Activated T-cell treated with anti-CD3 and anti-CD28 coated beads, Interleukin-2, amount 50 U/mL, for 4 hours (primary cell): Measurements from ENCODE around the gene PEX10. TPM values are rescaled to one million over a fixed set of nuclear protein-coding genes. Genes with fewer than 3 reads are reported as not detected.
A peak's percentile ranks its signal among the peaks of the same experiment; 100 is the strongest.

ENCODE experiments used
- ATAC-seq, 2 donors: fragments of 200-7000 bp; cut with Tn5 transposase; one replicate each; pipeline ENCODE4 v1.10.0; 2021
- DNase-seq: peaks from one replicate; pipeline ENCODE4 v3.0.0-alpha.2; 2020
- H3K27me3 Mint-ChIP-seq: one replicate; pipeline ENCODE4 v1.8.0; 2021; ENCODE audit warnings: low read depth, mixed read lengths
- H3K36me3 Mint-ChIP-seq: one replicate; pipeline ENCODE4 v1.8.0; 2022; ENCODE audit warnings: mixed read lengths; ENCODE audit not compliant: insufficient read depth
- H3K4me1 Mint-ChIP-seq: one replicate; pipeline ENCODE4 v1.8.0; 2021; ENCODE audit warnings: low read depth, mixed read lengths
- H3K4me3 Mint-ChIP-seq: one replicate; pipeline ENCODE4 v1.8.0; 2021; ENCODE audit warnings: mild to moderate bottlenecking, moderate library complexity, mixed read lengths
- H3K9me3 Mint-ChIP-seq: one replicate; pipeline ENCODE4 v1.8.0; 2021; ENCODE audit warnings: mixed read lengths
- total RNA-seq, 3 donors: library from RNA; stranded (reverse); gene quantifications; one replicate each; pipeline ENCODE4 v1.2.1, GENCODE V29; 2021

PEX10 gene
- total RNA-seq, 3 donors from 2014 or later: 23.4 to 23.6 (median 23.6) TPM

DNA sequence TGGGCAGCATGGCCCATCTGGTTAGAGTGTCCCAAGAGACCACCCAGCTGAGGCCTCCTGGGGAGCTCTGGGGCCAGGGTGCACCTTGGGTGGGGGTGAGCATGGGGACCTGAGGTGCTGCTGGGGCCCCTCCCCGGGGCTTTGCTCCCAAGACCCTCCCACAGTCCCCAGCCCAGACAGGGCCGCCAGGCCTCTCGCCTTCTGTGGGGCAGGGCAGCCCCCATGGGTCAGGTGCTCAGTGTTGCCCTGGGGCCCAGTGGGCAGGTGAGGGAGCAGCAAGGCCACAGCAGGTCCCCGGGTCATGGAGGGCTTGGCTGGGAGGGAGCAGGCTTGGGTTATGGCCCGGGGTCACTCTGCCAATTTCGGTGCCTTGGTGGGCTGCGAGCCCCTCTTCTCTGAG lies 24.5 kb upstream of the PEX10 start:
- no peaks in the 10 kb centered on the region for H3K9me3 Mint-ChIP-seq
- H3K36me3 Mint-ChIP-seq: no peaks in the 10 kb centered on the region
- ATAC-seq: no peak
- H3K27me3 Mint-ChIP-seq: no peaks in the 10 kb centered on the region
- H3K4me1 Mint-ChIP-seq: no peaks in the 10 kb centered on the region
- no peak overlapping the region for H3K4me3 Mint-ChIP-seq
- DNase-seq: no peak

DNA sequence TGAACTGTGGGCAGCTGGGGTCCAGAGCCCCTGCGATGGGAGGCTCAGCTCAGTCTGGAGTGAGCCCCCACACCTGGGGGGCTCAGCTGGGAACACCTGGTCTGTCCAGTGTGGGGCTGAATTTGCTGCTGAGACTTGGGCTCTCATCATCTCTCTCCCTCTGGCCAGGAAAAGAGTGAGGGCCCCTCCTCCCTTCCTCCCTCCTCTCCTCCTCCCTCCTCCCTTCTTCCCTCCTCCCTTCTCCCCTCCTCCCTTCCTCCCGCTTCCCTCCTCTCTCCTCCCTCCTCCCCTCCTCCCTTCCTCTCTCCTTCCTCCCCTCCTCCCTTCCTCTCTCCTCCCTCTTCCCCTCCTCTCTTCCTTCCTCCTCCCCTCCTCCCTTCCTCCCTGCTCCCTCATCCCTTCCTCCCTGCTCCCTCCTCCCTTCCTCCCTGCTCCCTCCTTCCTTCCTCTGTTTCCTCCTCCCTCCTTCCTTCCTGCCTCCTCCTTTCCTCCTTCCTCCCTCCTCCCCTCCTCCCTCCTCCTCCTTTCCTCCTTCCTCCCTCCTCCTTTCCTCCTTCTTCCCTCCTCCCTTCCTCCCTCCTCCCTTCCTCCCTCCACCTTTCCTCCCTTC lies 23.5 kb upstream of the PEX10 start:
- H3K4me1 Mint-ChIP-seq: no peaks in the 10 kb centered on the region
- no peaks in the 10 kb centered on the region for H3K36me3 Mint-ChIP-seq
- H3K9me3 Mint-ChIP-seq: no peaks in the 10 kb centered on the region
- DNase-seq: no peak
- ATAC-seq: no peak
- H3K27me3 Mint-ChIP-seq: no peaks in the 10 kb centered on the region
- no peak overlapping the region for H3K4me3 Mint-ChIP-seq

GRCh38 chr1:2435091-2435490 lies 22.7 kb upstream of the PEX10 start:
- Mint-ChIP-seq H3K4me1 (no peaks in the 10 kb centered on the region), H3K9me3 (no peaks in the 10 kb centered on the region), H3K27me3 (no peaks in the 10 kb centered on the region), H3K36me3 (no peaks in the 10 kb centered on the region), H3K4me3 (no peak overlapping the region)
- DNase-seq: no peak
- no peak for ATAC-seq

- no peaks in the 10 kb centered on the region for H3K27me3 Mint-ChIP-seq
- no peaks in the 10 kb centered on the region for H3K4me1 Mint-ChIP-seq
These were observed 21.7 kb upstream of the PEX10 start for GRCh38 chr1:2433936-2434655.

GRCh38 chr1:2433196-2433595 lies 20.8 kb upstream of the PEX10 start:
- DNase-seq: no peak
- Mint-ChIP-seq H3K4me1 (no peaks in the 10 kb centered on the region), H3K4me3 (no peak overlapping the region), H3K36me3 (no peaks in the 10 kb centered on the region), H3K27me3 (no peaks in the 10 kb centered on the region), H3K9me3 (no peaks in the 10 kb centered on the region)
- ATAC-seq: no peak

More at GRCh38 chr1:2433936-2434655, 21.7 kb upstream of the PEX10 start:
- H3K36me3 Mint-ChIP-seq: no peaks in the 10 kb centered on the region
- ATAC-seq (no peak), DNase-seq (no peak)
- H3K4me3 Mint-ChIP-seq: no peak overlapping the region
- no peaks in the 10 kb centered on the region for H3K9me3 Mint-ChIP-seq

DNA sequence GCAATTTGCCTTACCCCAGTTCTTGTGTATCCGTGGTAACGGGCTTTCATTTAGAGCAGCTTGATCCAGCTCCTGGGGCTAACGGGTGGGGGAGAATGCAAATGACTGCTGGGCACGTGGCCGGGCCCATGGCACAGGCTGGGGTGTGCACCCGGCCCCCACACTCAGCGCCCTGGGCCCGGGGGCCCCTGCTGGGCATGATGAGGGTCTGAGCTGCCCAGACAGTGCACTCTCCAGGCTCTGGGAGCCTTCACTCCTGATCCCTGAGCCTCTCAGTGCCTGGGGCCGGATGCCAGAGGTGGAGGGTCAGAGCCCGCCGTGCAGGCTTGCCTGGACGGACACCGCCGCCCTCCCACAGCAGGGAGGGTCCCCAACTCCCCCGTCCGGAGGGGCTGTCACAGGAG lies 20.1 kb upstream of the PEX10 start:
- DNase-seq (no peak), ATAC-seq (no peak)
- Mint-ChIP-seq H3K4me3 (no peak overlapping the region), H3K36me3 (no peaks in the 10 kb centered on the region), H3K9me3 (no peaks in the 10 kb centered on the region), H3K4me1 (no peaks in the 10 kb centered on the region), H3K27me3 (no peaks in the 10 kb centered on the region)

DNA sequence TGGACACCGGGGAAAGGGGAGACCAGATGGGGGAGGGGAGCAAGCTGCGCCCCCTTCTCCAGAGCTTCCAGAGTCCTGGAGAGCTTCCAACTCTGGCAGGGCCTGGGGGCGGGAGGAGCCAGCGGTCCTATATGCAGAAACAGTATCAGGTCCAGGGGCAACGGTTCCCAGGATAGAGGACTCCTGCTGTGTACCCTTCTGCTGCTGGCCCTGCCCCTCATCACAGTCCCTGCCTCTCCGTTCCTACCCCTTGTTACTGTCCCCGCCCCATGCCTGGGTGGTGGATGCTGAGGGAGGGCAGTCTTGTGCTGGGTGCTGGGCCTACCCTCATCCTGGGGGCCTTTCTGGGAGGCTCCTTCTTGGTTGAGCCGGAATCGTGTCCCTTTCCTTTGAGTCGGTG lies 19.2 kb upstream of the PEX10 start:
- no peaks in the 10 kb centered on the region for H3K4me1 Mint-ChIP-seq
- no peaks in the 10 kb centered on the region for H3K36me3 Mint-ChIP-seq
- ATAC-seq (no peak), DNase-seq (no peak)
- H3K4me3 Mint-ChIP-seq: no peak overlapping the region
- H3K27me3 Mint-ChIP-seq: no peaks in the 10 kb centered on the region
- no peaks in the 10 kb centered on the region for H3K9me3 Mint-ChIP-seq

GRCh38 chr1:2431103-2431502 lies 18.7 kb upstream of the PEX10 start:
- no peaks in the 10 kb centered on the region for H3K4me1 Mint-ChIP-seq
- no peaks in the 10 kb centered on the region for H3K36me3 Mint-ChIP-seq
- ATAC-seq (no peak), DNase-seq (no peak)
- H3K27me3 Mint-ChIP-seq: no peaks in the 10 kb centered on the region
- no peaks in the 10 kb centered on the region for H3K9me3 Mint-ChIP-seq
- no peak overlapping the region for H3K4me3 Mint-ChIP-seq

DNA sequence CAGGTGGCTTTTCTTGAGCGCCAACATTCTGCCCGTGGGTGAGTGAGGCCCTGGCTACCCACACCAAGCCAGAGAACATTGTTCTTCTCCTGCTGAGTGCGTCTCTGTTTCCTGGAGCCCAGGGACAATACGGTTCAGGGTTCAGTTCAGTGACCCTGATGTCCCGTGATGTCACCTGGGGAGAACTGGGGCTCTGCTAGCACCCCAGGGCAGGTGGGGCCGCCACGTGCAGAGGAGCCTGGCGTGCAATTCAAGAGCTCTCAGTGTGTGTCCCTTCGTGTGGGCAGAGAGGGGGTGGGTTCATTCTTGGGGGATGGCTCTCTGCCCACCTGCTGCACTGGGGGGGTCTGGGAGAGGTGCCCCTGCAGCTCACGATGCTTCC lies 18.2 kb upstream of the PEX10 start:
- H3K27me3 Mint-ChIP-seq: no peaks in the 10 kb centered on the region
- no peaks in the 10 kb centered on the region for H3K36me3 Mint-ChIP-seq
- H3K9me3 Mint-ChIP-seq: no peaks in the 10 kb centered on the region
- DNase-seq (no peak), ATAC-seq (no peak)
- no peaks in the 10 kb centered on the region for H3K4me1 Mint-ChIP-seq
- H3K4me3 Mint-ChIP-seq: no peak overlapping the region

- peak in 1 of 2 donors; percentile 30 for ATAC-seq
- no peak for DNase-seq
- Mint-ChIP-seq H3K27me3 (no peaks in the 10 kb centered on the region), H3K36me3 (no peaks in the 10 kb centered on the region), H3K4me1 (no peaks in the 10 kb centered on the region), H3K9me3 (no peaks in the 10 kb centered on the region), H3K4me3 (no peak overlapping the region)
These were observed 17.6 kb upstream of the PEX10 start for GRCh38 chr1:2429780-2430591.

DNA sequence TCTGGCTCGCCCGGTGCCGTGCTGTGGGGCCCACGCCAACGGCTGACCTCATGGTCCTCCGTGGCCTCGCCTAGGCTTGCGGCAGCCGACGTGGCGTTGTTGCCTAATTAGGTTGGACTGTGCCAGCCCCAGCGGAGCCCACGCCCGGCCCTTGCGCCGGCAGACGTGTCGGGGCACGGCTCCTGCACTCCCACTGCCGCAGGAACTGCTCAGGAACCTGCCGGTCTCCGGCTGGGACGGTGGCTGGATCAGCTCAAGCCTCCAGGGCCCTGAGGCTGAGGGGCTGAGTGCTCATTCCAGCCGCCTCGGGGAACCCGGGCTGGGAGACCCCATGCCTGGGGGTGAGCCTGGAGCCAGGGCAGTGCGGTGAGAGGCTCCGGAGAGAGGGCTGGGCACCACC lies 16.1 kb upstream of the PEX10 start:
- H3K4me3 Mint-ChIP-seq: no peak overlapping the region
- no peaks in the 10 kb centered on the region for H3K4me1 Mint-ChIP-seq
- H3K9me3 Mint-ChIP-seq: no peaks in the 10 kb centered on the region
- no peaks in the 10 kb centered on the region for H3K27me3 Mint-ChIP-seq
- no peak for ATAC-seq
- DNase-seq: no peak
- H3K36me3 Mint-ChIP-seq: no peaks in the 10 kb centered on the region

DNA sequence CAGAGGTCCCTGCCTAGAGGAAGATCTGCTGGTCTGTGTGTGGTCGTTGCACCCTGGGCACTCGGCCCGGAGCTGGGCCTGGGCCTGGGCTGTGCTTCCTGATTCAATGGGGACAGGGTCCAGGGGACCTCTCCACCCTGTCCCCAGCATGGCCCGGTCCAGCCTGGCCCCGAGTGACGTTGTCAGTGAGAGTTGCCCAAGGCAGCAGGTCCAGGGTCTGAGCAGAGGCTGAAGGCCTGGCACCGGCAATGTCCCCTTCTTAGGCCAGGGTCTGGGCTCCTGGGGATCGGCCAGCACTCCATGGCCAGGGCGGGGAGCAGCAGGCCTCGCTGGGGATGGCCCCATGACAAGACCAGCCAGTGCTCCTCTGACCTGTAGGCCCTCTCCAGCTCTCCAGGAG lies 15.6 kb upstream of the PEX10 start:
- Mint-ChIP-seq H3K4me3 (no peak overlapping the region), H3K4me1 (no peaks in the 10 kb centered on the region), H3K27me3 (no peaks in the 10 kb centered on the region), H3K36me3 (peaks cover 3% of the 10 kb centered on the region), H3K9me3 (no peaks in the 10 kb centered on the region)
- DNase-seq: no peak
- ATAC-seq: no peak

GRCh38 chr1:2427051-2427450 lies 14.7 kb upstream of the PEX10 start:
- H3K36me3 Mint-ChIP-seq: peaks cover 3% of the 10 kb centered on the region
- H3K9me3 Mint-ChIP-seq: no peaks in the 10 kb centered on the region
- DNase-seq (no peak), ATAC-seq (no peak)
- no peaks in the 10 kb centered on the region for H3K4me1 Mint-ChIP-seq
- H3K4me3 Mint-ChIP-seq: no peak overlapping the region
- H3K27me3 Mint-ChIP-seq: no peaks in the 10 kb centered on the region

- H3K27me3 Mint-ChIP-seq: no peaks in the 10 kb centered on the region
- H3K36me3 Mint-ChIP-seq: peaks cover 3% of the 10 kb centered on the region
- no peaks in the 10 kb centered on the region for H3K4me1 Mint-ChIP-seq
- H3K4me3 Mint-ChIP-seq: no peak overlapping the region
- DNase-seq (no peak), ATAC-seq (no peak)
- H3K9me3 Mint-ChIP-seq: no peaks in the 10 kb centered on the region
These were observed 14.2 kb upstream of the PEX10 start for GRCh38 chr1:2426540-2426939.

GRCh38 chr1:2425892-2426291 lies 13.5 kb upstream of the PEX10 start:
- H3K4me3 Mint-ChIP-seq: no peak overlapping the region
- H3K4me1 Mint-ChIP-seq: no peaks in the 10 kb centered on the region
- ATAC-seq (no peak), DNase-seq (no peak)
- H3K27me3 Mint-ChIP-seq: no peaks in the 10 kb centered on the region
- H3K36me3 Mint-ChIP-seq: peaks cover 3% of the 10 kb centered on the region
- no peaks in the 10 kb centered on the region for H3K9me3 Mint-ChIP-seq
